Omental fat pad (tissue), 4 donors: ENCODE data around the gene MSH5. TPM values are rescaled to one million over a fixed set of nuclear protein-coding genes. Genes with fewer than 3 reads are reported as not detected.

Experiments
- ATAC-seq: fragments of 150-250 bp; one replicate; pipeline ENCODE4 v1.9.1; 2016; ENCODE audit warnings: mild to moderate bottlenecking, moderate library complexity; ENCODE audit not compliant: low FRiP score
- DNase-seq: peaks from one replicate; pipeline ENCODE4 v3.0.0-alpha.2; 2019; ENCODE audit warnings: low spot score
- CTCF ChIP-seq, 3 donors: fragments of 450-650 bp; IDR thresholded peaks; one replicate each; pipeline ENCODE4 v1.5.1; 2016 to 2017; ENCODE audit warnings: antibody characterized with exemption in 3 of 3, mild to moderate bottlenecking in 3 of 3, moderate library complexity in 2 of 3
- total RNA-seq, 4 donors: library from RNA; depleted of rRNA; stranded (reverse); fragments of >200 nt; gene quantifications; one replicate each; pipeline ENCODE4 v1.1.0, GENCODE V29; 2016

Gene MSH5
- total RNA-seq, 4 donors from 2014 or later = 5.4 to 17.0 (median 7.3) TPM

GRCh38 chr6:31761343-31761742, 21.5 kb downstream of the MSH5 start:
- TF ChIP-seq CTCF (IDR thresholded peaks at IDR 0.05) = no peak
- DNase-seq (no peak), ATAC-seq (no peak)

DNA sequence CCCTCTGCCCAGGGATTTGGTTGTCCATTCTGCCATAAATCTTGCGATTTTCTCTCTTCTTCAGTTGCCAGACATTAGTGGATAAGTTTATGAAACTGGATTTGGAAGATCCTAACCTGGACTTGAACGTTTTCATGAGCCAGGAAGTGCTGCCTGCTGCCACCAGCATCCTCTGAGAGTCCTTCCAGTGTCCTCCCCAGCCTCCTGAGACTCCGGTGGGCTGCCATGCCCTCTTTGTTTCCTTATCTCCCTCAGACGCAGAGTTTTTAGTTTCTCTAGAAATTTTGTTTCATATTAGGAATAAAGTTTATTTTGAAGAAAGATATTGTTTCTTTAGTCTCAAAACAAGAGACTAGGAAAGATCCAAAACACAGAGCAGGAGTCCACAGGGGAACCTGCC, 22.6 kb downstream of the MSH5 start, which contains the start of gene SAPCD1:
Gene SAPCD1 (plus strand): TSS at position 301 of the 400 bp plus-strand sequence. CDS start 399 bp downstream, outside the sequence.
- DNase-seq (no peak), ATAC-seq (no peak)
- no peak for TF ChIP-seq CTCF (IDR thresholded peaks at IDR 0.05)

DNA sequence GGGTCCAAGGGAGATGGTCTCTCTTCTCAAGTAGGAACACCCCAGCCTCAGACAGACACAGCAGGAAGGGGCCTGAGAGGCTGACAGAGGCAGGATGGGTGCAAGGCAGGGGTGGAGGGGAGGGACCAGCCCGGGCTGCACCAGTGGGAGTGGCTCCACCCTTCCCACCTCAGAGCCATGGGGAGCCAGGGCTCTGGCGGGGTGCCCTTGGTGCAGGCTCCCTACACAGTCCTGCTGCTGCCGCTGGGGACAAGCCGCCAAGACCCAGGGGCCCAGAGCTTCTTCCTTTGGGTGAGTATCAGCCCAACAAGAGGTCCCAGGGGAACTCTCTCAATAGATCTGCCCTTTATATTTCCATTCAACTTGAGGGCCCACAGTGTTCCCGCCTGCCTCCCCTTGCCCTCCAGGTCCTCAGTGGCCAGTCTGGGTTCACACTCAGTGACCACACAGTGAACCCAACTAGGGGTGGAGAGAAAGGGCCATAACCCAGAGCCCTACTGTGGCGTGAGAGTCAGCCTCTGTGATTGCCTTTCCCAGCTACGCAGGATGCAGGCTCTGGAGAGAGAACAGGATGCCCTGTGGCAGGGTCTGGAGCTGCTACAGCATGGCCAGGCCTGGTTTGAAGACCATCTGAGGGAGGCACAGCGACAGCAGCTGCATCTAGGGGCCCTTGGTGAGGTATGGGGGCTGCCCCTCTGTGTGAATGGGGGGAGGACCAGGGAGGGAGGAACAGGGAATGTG, 23.2 kb downstream of the MSH5 start:
- ATAC-seq (no peak), DNase-seq (no peak)
- TF ChIP-seq CTCF (IDR thresholded peaks at IDR 0.05) = no peak

DNA sequence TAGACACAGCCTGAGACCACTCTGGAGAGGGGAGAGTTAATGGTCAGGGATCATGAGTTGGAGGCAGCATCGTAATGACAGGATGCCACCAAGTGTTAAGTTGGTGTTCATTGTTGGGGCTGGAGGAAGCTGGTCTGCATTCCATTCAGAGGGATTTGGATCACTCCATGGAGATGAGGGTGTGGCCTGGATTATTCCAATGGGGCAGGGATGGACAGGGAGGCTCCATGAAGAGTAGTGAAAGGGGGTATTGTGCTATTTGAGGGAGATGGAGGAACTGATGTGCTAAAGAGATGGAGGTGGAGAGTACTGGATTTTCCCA, 23.8 kb downstream of the MSH5 start:
- ATAC-seq (no peak), DNase-seq (no peak)
- TF ChIP-seq CTCF (IDR thresholded peaks at IDR 0.05) = no peak

- ATAC-seq (no peak), DNase-seq (no peak)
- TF ChIP-seq CTCF (IDR thresholded peaks at IDR 0.05) = no peak
Measured at GRCh38 chr6:31764198-31764597, 24.4 kb downstream of the MSH5 start.

DNA sequence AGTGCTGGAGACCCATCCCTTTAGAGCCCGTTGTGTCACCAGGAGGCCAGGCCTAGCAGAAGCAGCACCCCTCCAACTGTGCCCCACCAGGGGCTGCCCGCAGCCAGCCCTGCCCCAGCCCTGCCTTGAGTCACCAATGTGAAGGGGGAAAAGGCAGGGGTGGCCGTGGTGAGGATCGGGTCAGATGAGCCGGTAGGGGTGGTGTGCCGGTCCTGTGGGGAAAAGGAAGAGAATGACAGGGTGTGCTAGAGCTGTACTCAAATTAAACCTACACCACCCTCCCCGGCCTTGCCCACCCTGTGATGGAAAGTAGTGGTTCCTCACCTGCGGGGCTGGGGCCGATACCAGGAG, 25.7 kb downstream of the MSH5 start:
- no peak for TF ChIP-seq CTCF (IDR thresholded peaks at IDR 0.05)
- ATAC-seq (no peak), DNase-seq (no peak)
